ENCODE results near the gene PTPRD. TPM values are rescaled to one million over a fixed set of nuclear protein-coding genes. Genes with fewer than 3 reads are reported as not detected.

The PTPRD gene
- total and polyA plus RNA-seq, 2 donors (not counting 1 experiment from before 2014, with no cell fraction given), result not detected

DNA sequence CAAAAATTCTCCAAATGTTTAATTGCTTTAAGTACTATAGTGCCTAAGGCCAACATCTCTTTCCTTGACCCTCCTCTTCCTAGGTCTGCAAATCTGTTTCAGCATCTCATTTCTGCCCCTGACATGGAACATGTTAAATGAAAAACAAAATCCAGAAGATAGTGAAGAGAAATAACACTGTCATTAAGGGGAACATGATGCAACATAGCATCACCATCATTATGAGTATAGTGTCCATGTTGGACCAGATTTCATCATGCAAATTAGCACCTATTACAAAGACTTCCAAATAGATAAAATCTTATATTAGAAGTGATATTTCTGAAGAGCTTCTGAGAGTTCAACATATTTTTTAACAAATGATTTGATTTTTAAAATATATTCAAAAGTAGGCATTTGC is 375.2 kb downstream of the PTPRD start:
- Mint-ChIP-seq H3K27me3 (no peaks in the 10 kb centered on the region), H3K4me3 (no peak overlapping the region), H3K4me1 (no peaks in the 10 kb centered on the region), H3K9me3 (ENCODE audit: insufficient read depth) (no peaks in the 10 kb centered on the region), H3K27ac (no peak overlapping the region)
- ChIA-PET CTCF (no interaction called here), POLR2A (no interaction called here)
- no peak overlapping the region for H3K9ac ChIP-seq (ENCODE audit: low read length)
- no peaks in the 10 kb centered on the region for H3K4me1 ChIP-seq (ENCODE audit: control insufficient read depth in 2 of 2, insufficient read depth in 2 of 2, low read length in 2 of 2)
- TF ChIP-seq CTCF (IDR thresholded peaks at IDR 0.05) (no peak), EZH2 (IDR thresholded peaks at IDR 0.05; ENCODE audit: borderline replicate concordance, insufficient read depth, low read depth, low read length, poor library complexity, severe bottlenecking) (no peak)
- no peaks in the 10 kb centered on the region for H3K36me3 ChIP-seq (replicated peaks in 1 of 2; ENCODE audit: control extremely low read depth in 1 of 2, control insufficient read depth in 1 of 2, extremely low read depth in 1 of 2, insufficient read depth in 2 of 2, low read length in 1 of 2)
- no peak overlapping the region for H3K4me3 ChIP-seq (ENCODE audit: control extremely low read depth in 1 of 5, extremely low read depth in 1 of 5, insufficient read depth in 1 of 5, low read depth in 2 of 5, low read length in 4 of 5)
- no peak for ATAC-seq (ENCODE audit: low read depth)
- intact Hi-C loops (cut with micrococcal nuclease), result no loop called here
- no peak overlapping the region for H3K4me2 ChIP-seq (replicated peaks; ENCODE audit: low read depth, low read length, poor library complexity, severe bottlenecking)
- H3K27me3 ChIP-seq (replicated peaks in 1 of 4; ENCODE audit: control extremely low read depth in 1 of 4, control insufficient read depth in 3 of 4, insufficient read depth in 4 of 4, low read length in 3 of 4), result no peaks in the 10 kb centered on the region
- H3K9me3 ChIP-seq (ENCODE audit: control extremely low read depth in 1 of 3, control insufficient read depth in 2 of 3, insufficient read depth in 1 of 3, low read length in 2 of 3), result no peaks in the 10 kb centered on the region
- H3K79me2 ChIP-seq (ENCODE audit: control insufficient read depth, insufficient read depth, low read length), result no peaks in the 10 kb centered on the region
- H4K20me1 ChIP-seq (ENCODE audit: control insufficient read depth, insufficient read depth, low read length, poor library complexity, severe bottlenecking), result no peaks in the 10 kb centered on the region
- H2AFZ ChIP-seq (ENCODE audit: insufficient read depth, low read depth, low read length, poor library complexity, severe bottlenecking), result no peak overlapping the region
- DNase-seq, result no peak
- no peak overlapping the region for H3K27ac ChIP-seq (ENCODE audit: low read length in 2 of 2)

GRCh38 chr9:10236161-10236560 is 376.6 kb downstream of the PTPRD start:
- Histone ChIP-seq H3K4me1 (ENCODE audit: control insufficient read depth in 2 of 2, insufficient read depth in 2 of 2, low read length in 2 of 2) (no peaks in the 10 kb centered on the region), H3K27ac (ENCODE audit: low read length in 2 of 2) (no peak overlapping the region), H3K79me2 (ENCODE audit: control insufficient read depth, insufficient read depth, low read length) (no peaks in the 10 kb centered on the region), H4K20me1 (ENCODE audit: control insufficient read depth, insufficient read depth, low read length, poor library complexity, severe bottlenecking) (no peaks in the 10 kb centered on the region), H3K27me3 (replicated peaks in 1 of 4; ENCODE audit: control extremely low read depth in 1 of 4, control insufficient read depth in 3 of 4, insufficient read depth in 4 of 4, low read length in 3 of 4) (no peaks in the 10 kb centered on the region), H3K9ac (ENCODE audit: low read length) (no peak overlapping the region), H3K4me2 (replicated peaks; ENCODE audit: low read depth, low read length, poor library complexity, severe bottlenecking) (no peak overlapping the region), H3K36me3 (replicated peaks in 1 of 2; ENCODE audit: control extremely low read depth in 1 of 2, control insufficient read depth in 1 of 2, extremely low read depth in 1 of 2, insufficient read depth in 2 of 2, low read length in 1 of 2) (no peaks in the 10 kb centered on the region), H3K4me3 (ENCODE audit: control extremely low read depth in 1 of 5, extremely low read depth in 1 of 5, insufficient read depth in 1 of 5, low read depth in 2 of 5, low read length in 4 of 5) (no peak overlapping the region), H3K9me3 (ENCODE audit: control extremely low read depth in 1 of 3, control insufficient read depth in 2 of 3, insufficient read depth in 1 of 3, low read length in 2 of 3) (no peaks in the 10 kb centered on the region), H2AFZ (ENCODE audit: insufficient read depth, low read depth, low read length, poor library complexity, severe bottlenecking) (no peak overlapping the region)
- TF ChIP-seq EZH2 (IDR thresholded peaks at IDR 0.05; ENCODE audit: borderline replicate concordance, insufficient read depth, low read depth, low read length, poor library complexity, severe bottlenecking), result no peak
- no peak for TF ChIP-seq CTCF (IDR thresholded peaks at IDR 0.05)
- intact Hi-C loops (cut with micrococcal nuclease), result no loop called here
- no peaks in the 10 kb centered on the region for H3K27me3 Mint-ChIP-seq
- CTCF ChIA-PET, result no interaction called here
- peaks cover 7% of the 10 kb centered on the region for H3K4me1 Mint-ChIP-seq
- DNase-seq (no peak), ATAC-seq (ENCODE audit: low read depth) (no peak)
- POLR2A ChIA-PET, result no interaction called here
- 100% methylated on average over 1 of the region's 2 CpGs for WGBS (ENCODE audit: insufficient coverage)
- H3K27ac Mint-ChIP-seq, result no peak overlapping the region
- no peak overlapping the region for H3K4me3 Mint-ChIP-seq
- H3K9me3 Mint-ChIP-seq (ENCODE audit: insufficient read depth), result no peaks in the 10 kb centered on the region

Measured in B cell (primary cell).